Vagina (tissue), 2 donors: ENCODE results near the gene TMEM91.

Experiments
- POLR2A ChIP-seq, 2 donors: fragments of 450-650 bp; IDR thresholded peaks; one replicate each; pipeline ENCODE4 v1.6.1; 2017; ENCODE audit warnings: antibody characterized with exemption in 2 of 2, mild to moderate bottlenecking in 2 of 2, moderate library complexity in 2 of 2
- TF ChIP-seq, protein P1 (sequence below), 3 experiments: fragments of 450-650 bp in 2 of 3; fragments of 200-600 bp in 1 of 3; sonication (generic) in 1 of 3; IDR thresholded peaks; one replicate each; pipeline ENCODE4 v1.5.1; 2017 to 2019; ENCODE audit warnings: antibody characterized with exemption in 3 of 3, mild to moderate bottlenecking in 2 of 3, moderate library complexity in 2 of 3

- TF ChIP-seq, protein P1, sequence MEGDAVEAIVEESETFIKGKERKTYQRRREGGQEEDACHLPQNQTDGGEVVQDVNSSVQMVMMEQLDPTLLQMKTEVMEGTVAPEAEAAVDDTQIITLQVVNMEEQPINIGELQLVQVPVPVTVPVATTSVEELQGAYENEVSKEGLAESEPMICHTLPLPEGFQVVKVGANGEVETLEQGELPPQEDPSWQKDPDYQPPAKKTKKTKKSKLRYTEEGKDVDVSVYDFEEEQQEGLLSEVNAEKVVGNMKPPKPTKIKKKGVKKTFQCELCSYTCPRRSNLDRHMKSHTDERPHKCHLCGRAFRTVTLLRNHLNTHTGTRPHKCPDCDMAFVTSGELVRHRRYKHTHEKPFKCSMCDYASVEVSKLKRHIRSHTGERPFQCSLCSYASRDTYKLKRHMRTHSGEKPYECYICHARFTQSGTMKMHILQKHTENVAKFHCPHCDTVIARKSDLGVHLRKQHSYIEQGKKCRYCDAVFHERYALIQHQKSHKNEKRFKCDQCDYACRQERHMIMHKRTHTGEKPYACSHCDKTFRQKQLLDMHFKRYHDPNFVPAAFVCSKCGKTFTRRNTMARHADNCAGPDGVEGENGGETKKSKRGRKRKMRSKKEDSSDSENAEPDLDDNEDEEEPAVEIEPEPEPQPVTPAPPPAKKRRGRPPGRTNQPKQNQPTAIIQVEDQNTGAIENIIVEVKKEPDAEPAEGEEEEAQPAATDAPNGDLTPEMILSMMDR (IDR thresholded peaks at IDR 0.05): no peak
- no peak for TF ChIP-seq POLR2A (IDR thresholded peaks at IDR 0.05)
Measured at GRCh38 chr19:41364524-41365391, 11.6 kb upstream of the TMEM91 start.
